HS-27A (cell line): Measurements from ENCODE around the gene OR4C6.

ENCODE experiments used
- DNase-seq: peaks from one replicate; pipeline ENCODE4 v3.0.0-alpha.2; 2012; ENCODE audit warnings: low read depth, missing footprints

OR4C6 gene

DNA sequence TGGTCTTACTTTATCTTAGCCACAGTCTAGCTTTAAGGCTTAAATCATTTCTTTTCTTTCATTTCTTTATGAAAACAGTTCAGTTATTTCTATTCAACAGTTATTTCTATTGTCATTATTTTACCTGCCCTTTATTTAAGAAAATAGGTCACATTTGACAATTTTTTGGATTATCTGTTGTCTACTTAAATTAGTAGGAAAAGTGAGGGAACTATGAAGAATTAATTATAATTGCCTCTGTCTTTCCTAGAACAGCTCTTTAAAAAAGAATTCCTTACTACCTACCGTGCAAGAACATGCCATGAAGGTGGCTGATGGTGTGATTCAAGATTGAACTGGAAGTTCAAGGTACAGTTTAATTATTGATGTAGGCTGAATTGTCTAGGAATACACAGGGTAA lies at the start of gene OR4C6:
Gene OR4C6 (plus strand): TSS at position 301 of the 400 bp plus-strand sequence. CDS start 2,966 bp downstream, outside the sequence.
- DNase-seq = no peak

DNA sequence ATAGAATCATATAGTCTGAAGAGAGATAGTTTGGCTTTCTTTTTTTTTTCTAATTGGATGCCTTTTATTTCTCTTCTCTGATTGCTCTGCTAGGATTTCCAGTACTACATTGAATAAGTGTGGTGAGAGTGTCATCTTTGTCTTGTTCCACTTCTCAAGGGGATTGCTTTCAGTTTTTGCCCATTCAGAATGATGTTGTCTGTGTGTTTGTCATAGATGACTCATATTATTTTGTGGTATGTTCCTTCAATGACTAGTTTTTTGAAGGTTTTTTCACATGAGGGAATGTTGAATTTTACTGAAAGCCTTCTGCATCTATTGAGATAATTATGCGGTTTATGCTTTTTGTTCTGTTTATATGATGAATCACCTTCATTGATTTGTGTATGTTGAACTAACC lies 37.5 kb upstream of the OR4C6 start:
- DNase-seq = no peak

DNA sequence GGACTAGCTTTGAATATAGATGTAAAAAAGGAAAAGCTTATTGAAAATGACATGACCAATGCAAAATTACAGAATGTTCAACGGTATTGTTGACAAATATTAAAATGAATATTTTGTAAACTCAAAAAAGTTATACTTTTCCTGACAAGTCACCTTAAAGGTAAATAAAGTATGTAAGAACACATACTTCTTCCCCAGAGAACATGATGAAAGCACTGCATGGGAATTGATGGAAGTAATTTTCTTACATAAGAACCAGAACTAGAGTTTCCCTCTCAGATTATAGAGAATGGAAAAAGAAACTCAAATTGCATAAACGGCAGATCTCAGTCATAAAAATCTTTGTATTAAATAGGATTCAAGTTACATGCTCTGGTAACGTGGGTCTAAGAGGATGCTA lies 27.2 kb upstream of the OR4C6 start, which contains the start of gene OR4P4:
Gene OR4P4 (plus strand): TSS at position 301 of the 400 bp plus-strand sequence.
- DNase-seq = no peak

DNA sequence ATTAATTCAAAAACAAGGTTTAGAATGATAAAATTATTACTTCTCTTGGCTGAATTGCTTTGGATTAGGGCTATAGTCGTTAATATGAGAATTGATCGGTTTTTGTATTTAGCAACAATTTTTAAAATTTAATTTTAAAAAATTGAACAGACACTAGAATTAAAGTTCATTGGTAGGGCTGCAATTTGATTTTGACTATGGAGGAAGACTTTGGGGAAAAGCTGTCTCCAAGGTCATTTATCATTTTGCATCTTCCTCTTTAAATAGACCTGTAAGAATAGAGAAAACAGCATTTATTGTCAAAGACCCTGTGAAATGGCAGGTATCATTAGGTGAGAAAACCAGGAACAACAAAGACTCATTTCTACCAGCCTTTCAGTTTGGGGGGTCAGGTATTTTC lies 14.0 kb upstream of the OR4C6 start, which contains the start of gene OR4S2:
Gene OR4S2 (plus strand): TSS at position 301 of the 400 bp plus-strand sequence. CDS start 2,577 bp downstream, outside the sequence.
- DNase-seq = no peak

DNA sequence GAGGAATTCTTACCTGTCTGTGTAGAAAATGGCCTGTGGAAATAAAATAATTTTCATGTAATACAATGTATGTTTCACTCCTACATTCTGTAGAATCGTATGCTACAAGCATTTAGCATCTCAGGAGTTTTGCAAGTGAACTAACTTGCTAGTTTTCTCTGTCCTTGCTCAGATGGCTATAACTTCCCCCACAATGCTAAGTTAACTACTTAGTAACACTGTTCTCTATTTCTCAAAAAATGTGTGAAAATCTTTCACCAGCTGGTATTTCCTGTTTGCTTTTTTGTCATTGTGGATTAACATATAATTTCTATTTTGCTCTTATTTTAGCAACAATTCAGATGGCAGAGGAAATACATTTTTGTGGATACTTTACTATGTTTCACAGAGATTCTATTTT lies 9.4 kb upstream of the OR4C6 start:
- DNase-seq = no peak

DNA sequence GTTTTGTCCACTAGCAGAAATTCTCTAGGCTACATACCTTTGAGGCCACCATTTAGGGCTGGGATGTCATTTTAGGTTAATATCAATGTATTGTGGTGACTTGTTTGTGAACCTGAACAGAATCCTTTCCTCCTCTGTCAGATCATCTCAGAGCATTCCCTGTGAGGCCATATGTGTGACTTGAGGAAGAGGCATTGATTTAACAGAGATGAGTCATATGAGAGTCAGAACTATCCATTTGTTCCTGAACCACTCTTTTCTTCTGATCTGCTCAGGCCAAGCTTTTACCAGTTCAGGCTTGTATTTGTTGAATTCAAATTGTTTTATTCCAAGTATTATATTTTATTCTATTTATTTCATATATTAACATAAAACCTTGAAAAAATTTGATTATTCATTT lies 6.9 kb upstream of the OR4C6 start:
- DNase-seq = no peak

DNA sequence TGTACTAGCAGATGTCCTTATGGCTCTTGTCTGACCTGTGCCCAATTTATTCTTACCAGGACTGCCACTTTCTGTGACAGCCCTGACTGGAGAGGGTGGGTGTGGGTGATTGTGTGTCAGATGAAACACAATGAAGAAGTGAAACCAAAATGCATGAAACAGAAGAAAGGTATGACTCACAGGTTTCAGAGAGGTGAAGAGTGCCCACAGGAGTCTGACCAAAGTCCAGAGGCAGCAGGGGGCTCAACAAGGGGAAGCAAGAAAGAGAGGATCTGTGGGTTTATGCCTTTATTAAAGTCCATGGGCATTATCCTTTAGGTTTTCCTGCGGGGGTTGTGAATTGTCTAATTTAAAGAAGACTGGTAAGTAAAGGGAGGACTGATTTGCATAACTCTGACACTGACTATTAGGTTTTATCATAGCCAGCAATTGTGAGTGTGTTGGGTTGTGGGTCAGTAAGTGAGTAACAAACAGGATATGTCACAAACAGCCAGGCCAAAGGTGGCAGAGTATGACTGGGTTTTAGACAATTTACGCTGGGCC lies 3.9 kb upstream of the OR4C6 start:
- no peak for DNase-seq

DNA sequence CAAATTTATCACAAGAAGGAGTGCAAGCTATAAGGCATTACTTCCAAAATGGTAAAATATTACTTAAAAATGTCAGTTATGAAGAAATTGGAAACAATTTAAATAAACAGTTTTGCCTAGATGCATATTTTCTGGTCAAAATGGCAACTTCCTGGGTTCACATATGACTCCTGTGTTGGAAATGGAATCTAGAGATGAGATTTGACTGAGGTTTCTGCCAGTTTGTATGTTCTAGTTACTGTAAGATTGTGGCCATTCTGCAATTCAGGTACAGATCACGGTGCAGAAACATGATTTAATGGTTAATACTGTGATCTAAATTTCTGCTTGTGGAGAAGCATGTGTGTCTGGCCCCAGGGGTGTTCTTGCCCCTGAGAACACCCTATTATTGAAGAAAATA lies 3.4 kb upstream of the OR4C6 start:
- DNase-seq = no peak

DNA sequence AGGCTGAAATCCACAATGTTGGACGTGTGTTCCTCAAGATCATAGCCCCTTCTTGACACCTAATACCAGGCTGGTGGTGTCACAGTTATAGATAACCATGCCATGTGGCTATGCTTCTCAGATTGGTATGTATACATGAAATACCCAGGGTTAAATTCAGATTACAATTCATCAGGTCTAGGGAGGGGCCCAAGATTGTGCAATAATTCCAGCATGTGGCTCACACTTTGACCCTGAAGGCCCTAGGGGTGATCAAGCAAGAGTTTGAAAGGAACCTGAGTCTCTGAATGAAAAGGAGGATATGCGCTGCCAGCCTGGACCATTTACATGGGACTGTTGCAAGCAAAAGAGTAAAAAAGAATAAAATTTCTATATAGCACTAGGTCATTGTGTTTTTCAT lies 7.4 kb downstream of the OR4C6 start:
- no peak for DNase-seq

DNA sequence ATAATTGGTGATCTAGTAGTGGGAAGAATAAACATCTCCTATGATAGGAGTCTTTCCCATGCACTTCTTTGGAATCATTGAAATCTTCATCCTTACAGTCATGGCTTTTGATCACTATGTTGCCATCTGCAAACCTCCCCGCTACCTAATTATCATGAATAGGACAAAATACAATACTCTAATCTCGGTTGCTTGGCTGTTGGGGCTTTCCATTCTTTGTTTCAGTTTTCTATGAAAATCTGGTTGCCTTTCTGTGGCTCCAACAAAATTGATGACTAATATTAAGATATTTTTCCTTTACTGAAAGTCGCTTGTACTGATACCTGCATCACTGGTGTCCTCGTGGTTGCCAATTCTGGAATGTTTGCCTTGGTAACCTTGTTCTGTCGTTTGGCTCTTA lies 11.9 kb downstream of the OR4C6 start:
- DNase-seq = no peak

DNA sequence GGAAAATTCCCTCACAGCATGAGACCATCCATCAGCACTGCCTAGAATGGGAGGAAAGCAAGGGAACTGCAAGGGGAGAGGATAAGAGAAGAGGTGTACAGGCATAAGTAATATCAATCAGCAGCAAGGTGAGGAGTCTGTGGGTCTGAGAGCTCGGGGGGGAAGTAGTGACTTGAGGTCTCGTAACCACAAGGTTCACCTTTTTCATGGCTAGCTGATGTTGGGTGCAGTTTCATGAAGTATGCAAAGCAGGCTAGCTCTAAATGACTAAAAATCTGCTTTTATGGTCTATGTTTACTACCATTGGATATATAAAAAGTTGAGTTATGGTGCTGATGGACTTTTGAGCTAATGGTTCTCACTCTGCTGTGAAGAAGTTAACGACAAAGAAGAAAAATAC lies 35.8 kb downstream of the OR4C6 start:
- no peak for DNase-seq

DNA sequence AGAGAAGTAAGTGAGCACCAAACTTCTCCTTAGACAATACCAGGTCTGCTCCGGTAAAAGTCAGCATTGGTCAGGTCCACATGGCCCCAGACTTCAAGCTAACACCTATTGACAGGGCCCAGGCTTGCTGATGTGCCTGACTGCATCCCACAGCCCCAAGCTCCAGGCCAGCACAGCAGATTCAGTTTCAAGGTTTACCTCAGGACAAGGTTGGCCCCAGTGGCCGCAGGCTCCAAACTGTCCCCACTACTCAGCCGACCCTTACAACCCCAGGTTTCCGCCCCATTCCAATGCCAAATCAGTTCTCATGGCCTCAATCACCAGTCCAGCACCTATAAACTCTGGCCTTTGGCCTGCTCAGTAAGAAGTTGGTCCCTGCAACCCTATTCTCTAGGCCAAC lies 39.4 kb downstream of the OR4C6 start:
- DNase-seq = no peak

DNA sequence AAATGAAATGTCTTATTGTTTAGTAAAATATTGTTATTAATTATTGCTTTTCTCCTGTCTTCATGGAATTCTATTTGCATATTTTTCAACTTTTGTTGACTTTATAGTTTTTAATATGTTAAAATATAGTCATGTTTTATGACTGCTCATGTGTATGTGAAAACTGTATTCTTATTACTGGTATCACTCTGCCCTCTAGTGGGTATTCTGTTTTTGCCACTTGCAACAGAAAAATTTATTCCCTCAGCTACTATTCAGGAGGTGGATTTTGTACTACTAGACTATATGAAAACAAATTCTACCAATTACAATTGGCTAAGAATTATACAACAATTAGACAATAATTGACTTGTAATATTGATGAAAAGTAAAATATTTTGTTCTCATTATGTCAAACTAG lies 45.0 kb downstream of the OR4C6 start:
- no peak for DNase-seq

DNA sequence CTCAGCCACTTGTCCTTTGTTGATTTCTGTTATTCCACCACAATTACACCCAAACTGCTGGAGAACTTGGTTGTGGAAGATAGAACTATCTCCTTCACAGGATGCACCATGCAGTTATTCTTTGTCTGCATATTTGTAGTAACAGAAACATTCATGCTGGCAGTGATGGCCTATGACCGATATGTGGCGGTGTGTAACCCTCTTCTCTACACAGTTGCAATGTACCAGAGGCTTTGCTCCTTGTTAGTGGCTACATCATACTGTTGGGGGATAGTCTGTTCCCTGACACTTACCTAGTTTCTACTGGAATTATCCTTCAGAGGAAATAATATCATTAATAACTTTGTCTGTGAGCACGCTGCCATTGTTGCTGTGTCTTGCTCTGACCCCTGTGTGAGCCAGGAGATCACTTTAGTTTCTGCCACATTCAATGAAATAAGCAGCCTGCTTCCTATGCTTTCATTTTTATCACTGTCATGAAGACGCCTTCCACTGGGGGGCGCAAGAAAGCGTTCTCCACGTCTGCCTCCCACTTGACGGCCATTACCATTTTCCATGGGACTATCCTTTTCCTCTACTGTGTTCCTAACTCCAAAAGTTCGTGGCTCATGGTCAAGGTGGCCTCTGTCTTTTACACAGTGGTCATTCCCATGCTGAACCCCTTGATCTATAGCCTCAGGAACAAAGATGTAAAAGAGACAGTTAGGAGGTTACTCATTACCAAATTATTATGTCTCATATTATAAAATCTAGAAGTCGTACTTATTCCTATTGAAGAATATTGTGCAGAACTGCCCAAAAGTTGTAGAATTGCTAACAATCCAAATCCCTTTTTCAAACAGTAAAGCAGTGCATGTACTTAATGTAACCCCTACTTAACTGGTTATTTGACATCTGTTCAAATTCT lies 53.2 kb downstream of the OR4C6 start:
- no peak for DNase-seq
